Esophagus (tissue), 2 donors: ENCODE results near the gene SYTL3. TPM values are rescaled to one million over a fixed set of nuclear protein-coding genes. Genes with fewer than 3 reads are reported as not detected.
"Not testable (repeated sequence)": the region's sequence is repeated elsewhere in the genome, so short reads cannot be mapped to it uniquely, and the experiment has no call there.

Experiments used
- H3K27ac ChIP-seq, 2 donors: one replicate each; pipeline ENCODE4 v1.5.1; 2013; ENCODE audit warnings: low read depth in 2 of 2, mild to moderate bottlenecking in 2 of 2, inconsistent platforms in 1 of 2, low read length in 1 of 2, moderate library complexity in 1 of 2
- H3K27me3 ChIP-seq, 2 donors: one replicate each; pipeline ENCODE4 v1.6.1; 2013; ENCODE audit warnings: low read length in 2 of 2, control low read depth in 1 of 2, mild to moderate bottlenecking in 1 of 2; ENCODE audit not compliant: insufficient read depth in 2 of 2, control insufficient read depth in 1 of 2
- H3K36me3 ChIP-seq, 2 donors: one replicate each; pipeline ENCODE4 v1.6.1; 2013; ENCODE audit warnings: low read length in 1 of 2; ENCODE audit not compliant: control insufficient read depth in 2 of 2, insufficient read depth in 2 of 2
- H3K4me1 ChIP-seq, 2 donors: one replicate each; pipeline ENCODE4 v1.6.1; 2013; ENCODE audit warnings: low read length in 1 of 2; ENCODE audit not compliant: control insufficient read depth in 2 of 2, insufficient read depth in 2 of 2
- H3K4me3 ChIP-seq, 2 donors: one replicate each; pipeline ENCODE4 v1.5.1; 2013; ENCODE audit warnings: low read length in 2 of 2, mild to moderate bottlenecking in 2 of 2, low read depth in 1 of 2, moderate library complexity in 1 of 2
- H3K9me3 ChIP-seq, 2 donors: one replicate each; pipeline ENCODE4 v1.6.1; 2013; ENCODE audit warnings: mild to moderate bottlenecking in 2 of 2, low read depth in 1 of 2, low read length in 1 of 2, moderate library complexity in 1 of 2; ENCODE audit not compliant: control insufficient read depth in 2 of 2, insufficient read depth in 1 of 2
- WGBS, 2 donors: extraction: QIAGEN DNeasy Blood & Tissue Kit; methylation state at CpG; one replicate each; pipeline ENCODE4 v1.1.7; 2013; 5-methylcytosine and 5-hydroxymethylcytosine counted together
- polyA plus RNA-seq, 2 donors: library from polyadenylated mRNA; stranded (reverse); fragments of 200-250 nt; gene quantifications; one replicate each; pipeline ENCODE4 v1.2.3, GENCODE V29; 2013
- donor health status: healthy with polysubstance abuse.
- donor health status: Bipolar disorder and iron deficiency.

SYTL3 gene
- polyA plus RNA-seq, 2 donors: 2.4 to 2.6 TPM

DNA sequence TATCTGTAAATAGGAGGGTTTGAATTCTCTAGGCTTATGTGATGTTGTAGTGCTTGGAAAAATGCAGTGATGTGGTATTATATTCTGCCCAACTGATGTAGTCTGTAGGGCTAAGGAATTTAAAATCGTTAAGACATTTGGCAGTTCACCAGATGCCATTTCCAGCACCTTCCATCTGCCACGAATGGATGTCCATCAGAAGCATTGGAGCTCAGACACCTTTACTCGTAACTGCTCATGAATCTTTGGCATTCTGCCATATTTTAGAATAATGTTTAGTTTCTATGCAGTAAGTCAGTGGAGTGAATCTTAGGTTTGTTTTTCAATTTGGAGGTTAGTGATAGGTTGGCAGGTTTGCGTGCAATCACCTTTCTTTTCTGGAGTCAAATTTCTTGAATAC lies 2.4 kb upstream of the SYTL3 start:
- H3K36me3 ChIP-seq: no peaks in the 10 kb centered on the region
- WGBS, 2 donors: 65 to 83% methylated on average over 4 of the region's 4 CpGs
- H3K9me3 ChIP-seq: no peaks in the 10 kb centered on the region
- H3K4me1 ChIP-seq: no peaks in the 10 kb centered on the region
- no peak overlapping the region for H3K27ac ChIP-seq
- H3K4me3 ChIP-seq: no peak overlapping the region
- H3K27me3 ChIP-seq: no peaks in the 10 kb centered on the region

DNA sequence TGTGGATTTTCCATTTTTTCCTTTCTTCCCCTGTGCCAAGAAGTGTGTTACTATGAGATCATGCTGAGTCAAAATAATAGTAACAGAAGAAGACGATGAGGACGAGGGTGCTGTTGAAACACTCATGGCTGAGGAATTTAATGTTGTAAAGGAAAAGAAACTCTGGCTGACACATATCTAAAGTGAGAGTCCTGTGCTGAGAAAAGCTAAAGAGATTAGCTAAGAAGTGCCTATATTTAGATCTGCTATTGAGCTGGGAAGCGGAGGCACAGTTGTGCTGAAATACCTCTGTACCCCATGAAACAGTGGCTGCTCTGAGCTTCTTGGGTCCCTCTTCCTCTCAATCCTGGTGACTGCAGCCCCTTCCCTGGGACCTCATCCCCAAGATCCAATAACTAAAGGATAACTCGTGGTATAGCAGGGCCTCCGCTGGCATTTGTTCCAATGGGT lies 1.1 kb upstream of the SYTL3 start:
- Histone ChIP-seq H3K27ac (peak overlapping the region; percentile 54 to 56), H3K27me3 (no peaks in the 10 kb centered on the region), H3K4me3 (no peak overlapping the region), H3K36me3 (no peaks in the 10 kb centered on the region), H3K4me1 (no peaks in the 10 kb centered on the region), H3K9me3 (no peaks in the 10 kb centered on the region)
- 58 to 65% methylated on average over 5 of the region's 5 CpGs for WGBS, 2 donors

DNA sequence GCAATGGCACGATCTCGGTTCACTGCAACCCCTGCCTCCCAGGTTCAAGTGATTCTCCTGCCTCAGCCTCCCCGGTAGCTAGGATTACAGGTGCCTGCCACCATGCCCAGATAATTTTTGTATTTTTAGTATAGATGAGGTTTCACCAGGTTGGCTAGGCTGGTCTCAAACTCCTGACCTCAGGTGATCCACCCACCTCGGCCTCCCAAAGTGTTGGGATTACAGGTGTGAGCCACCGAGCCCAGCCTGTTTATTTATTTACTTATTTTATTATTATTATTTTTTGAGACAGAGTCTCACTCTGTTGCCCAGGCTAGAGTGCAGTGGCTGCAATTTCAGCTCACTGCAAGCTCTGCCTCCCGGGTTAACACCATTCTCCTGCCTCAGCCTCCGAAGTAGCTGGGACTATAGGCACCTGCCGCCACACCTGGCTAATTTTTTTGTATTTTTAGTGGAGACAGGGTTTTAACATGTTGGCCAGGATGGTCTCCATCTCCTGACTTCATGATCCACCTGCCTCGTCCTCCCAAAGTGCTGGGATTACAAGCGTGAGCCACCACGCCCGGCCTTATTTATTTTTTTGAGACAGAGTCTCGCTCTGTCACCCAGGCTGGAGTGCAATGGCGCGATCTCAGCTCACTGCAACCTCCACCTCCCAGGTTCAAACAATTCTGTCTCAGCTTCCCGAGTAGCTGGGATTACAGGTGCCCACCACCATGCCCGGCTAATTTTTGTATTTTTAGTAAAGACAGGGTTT lies 2.3 kb downstream of the SYTL3 start:
- not testable (repeated sequence) for H3K36me3 ChIP-seq, H3K27me3 ChIP-seq, H3K4me1 ChIP-seq, H3K9me3 ChIP-seq, H3K4me3 ChIP-seq
- peak overlapping the region in 1 of 2 donors; percentile 19 for H3K27ac ChIP-seq
- WGBS, 2 donors: 84 to 91% methylated on average over 17 of the region's 17 CpGs

DNA sequence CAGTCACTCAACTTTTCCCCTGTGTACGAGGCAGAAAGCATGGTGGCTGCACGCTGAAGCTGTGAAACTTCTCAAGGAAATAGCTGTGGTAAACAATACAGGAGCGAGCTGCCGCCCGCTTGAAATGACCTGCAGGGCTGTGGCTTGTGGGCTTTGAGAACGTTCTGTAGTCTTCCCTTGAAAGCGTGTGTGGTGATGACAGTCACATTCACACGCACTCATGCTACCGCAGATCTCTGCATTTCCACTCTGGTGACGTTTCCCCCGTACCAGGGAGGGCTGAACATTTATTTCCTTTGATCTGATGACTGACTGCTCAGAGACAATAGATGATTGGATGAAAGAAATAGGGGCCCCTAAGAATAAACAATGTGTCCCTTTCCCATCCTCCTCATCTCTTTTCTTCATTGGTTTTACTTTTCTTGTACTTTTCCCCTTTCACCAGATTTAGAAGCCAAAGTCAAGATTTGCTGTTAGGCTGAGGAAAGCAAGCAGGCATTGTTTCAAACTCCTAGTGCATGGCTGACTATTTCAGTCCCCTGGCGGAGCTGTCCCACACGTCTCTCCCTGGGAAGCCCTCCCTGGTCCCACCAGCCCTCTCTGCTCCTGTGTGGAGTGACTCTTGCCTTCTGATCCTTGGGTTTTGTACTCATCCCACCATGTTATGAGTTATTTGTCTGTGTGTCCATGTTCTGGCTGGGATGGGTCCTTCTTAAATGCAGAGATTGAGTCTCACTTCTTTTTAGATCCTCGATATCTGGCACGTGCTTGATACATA lies 3.9 kb downstream of the SYTL3 start:
- H3K36me3 ChIP-seq: no peaks in the 10 kb centered on the region
- no peaks in the 10 kb centered on the region for H3K9me3 ChIP-seq
- no peaks in the 10 kb centered on the region for H3K27me3 ChIP-seq
- H3K4me3 ChIP-seq: no peak overlapping the region
- peaks cover 0 to 4% of the 10 kb centered on the region in 2 donors for H3K4me1 ChIP-seq
- H3K27ac ChIP-seq: peak overlapping the region; percentile 73 to 79
- 62 to 76% methylated on average over 15 of the region's 15 CpGs for WGBS, 2 donors

DNA sequence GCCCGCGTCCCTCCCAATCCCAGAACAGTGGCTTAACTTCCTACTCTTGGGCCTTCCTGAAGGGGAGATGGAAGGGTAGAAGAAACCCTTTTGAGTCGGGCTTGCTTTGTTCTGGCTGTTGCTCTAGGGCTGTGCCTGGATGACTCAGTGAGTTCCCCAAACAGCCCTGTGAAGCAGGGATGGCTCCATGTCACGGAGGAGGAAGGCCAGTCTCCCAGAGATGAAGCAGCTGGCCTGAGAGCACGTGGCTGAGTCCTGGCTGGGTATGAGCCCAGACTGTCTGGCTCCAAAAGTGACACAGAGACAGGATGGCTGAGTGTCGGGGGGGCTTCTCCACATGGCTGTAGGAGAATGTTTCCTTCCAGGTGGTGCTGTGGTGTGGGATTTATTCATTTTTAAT lies 4.6 kb downstream of the SYTL3 start:
- H3K9me3 ChIP-seq: no peaks in the 10 kb centered on the region
- no peaks in the 10 kb centered on the region for H3K36me3 ChIP-seq
- WGBS, 2 donors: 53 to 64% methylated on average over 6 of the region's 6 CpGs
- peak overlapping the region; percentile 73 to 79 for H3K27ac ChIP-seq
- no peak overlapping the region for H3K4me3 ChIP-seq
- peaks cover 0 to 4% of the 10 kb centered on the region in 2 donors for H3K4me1 ChIP-seq
- no peaks in the 10 kb centered on the region for H3K27me3 ChIP-seq

DNA sequence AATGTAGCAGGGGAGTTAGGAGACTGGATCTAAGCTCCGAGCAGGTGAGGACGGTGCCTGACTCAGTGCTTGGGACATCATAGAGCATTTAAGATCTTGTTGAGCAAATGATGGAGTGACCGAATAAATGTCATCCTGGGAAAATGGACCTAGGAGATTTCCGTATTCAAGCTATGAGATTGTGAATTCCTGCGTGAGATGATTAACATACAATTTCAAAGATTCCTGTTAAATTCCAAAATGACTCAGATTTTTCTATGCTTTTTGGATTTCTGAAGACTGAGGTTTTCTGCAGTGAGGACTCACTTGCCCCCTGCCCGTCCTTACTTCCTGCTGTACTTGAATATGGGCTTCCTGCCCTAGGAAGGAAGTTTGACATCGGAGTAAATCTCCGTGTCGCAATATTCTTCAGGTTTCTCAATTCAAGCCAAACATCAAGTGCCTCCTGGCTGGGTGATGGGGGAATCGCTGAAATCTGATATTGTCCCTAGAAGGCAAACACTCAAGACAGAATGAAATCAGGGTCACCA lies 5.2 kb downstream of the SYTL3 start:
- no peak overlapping the region for H3K4me3 ChIP-seq
- H3K27me3 ChIP-seq: no peaks in the 10 kb centered on the region
- H3K36me3 ChIP-seq: no peaks in the 10 kb centered on the region
- 74 to 76% methylated on average over 10 of the region's 10 CpGs for WGBS, 2 donors
- H3K4me1 ChIP-seq: peaks cover 0 to 4% of the 10 kb centered on the region in 2 donors
- H3K27ac ChIP-seq: peak overlapping the region; percentile 73 to 79
- no peaks in the 10 kb centered on the region for H3K9me3 ChIP-seq

DNA sequence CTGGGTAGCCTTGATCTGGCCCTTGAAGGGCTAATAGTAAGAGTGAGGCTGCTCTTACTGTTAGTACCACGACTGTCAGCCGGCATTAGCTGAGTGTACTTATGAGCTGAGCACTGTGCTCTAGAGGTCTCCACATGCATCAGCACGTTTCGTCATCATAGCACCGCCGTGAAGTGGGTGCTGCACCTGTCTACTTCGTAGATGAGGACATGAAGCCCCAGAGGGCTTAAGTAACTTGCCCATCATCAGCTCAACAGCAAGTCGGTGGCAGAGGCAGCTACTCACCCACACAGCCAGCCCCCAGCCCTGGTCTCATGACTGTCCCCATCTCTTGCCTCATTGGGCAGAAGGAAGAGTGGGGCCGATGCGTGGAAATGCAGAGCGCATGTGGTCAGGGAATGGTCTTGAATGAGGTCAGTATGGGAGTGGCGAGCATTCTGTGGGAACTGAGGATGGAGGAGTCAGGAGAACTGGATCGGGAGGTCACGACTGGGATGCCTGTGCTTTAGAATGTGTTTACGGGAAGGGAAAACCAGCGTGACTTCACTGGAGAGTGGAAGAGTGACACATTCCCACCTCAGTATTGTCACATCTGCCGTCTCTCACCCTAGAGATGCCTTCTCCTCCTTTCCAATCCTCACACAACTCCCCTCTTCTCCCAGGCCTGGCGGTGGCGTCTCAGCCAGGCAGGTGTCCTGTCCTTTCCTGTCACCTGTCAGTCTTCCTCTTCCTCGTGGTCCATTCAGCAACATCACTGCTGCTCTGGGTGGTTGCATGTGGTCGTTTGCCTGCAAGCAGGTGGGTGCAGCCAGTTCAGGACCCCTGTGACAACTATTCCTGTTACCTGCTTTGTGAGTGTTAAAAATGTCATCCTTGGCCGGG lies 6.0 kb downstream of the SYTL3 start:
- Histone ChIP-seq H3K4me3 (no peak overlapping the region), H3K27me3 (no peaks in the 10 kb centered on the region), H3K27ac (no peak overlapping the region), H3K36me3 (no peaks in the 10 kb centered on the region), H3K4me1 (peaks cover 0 to 4% of the 10 kb centered on the region in 2 donors), H3K9me3 (no peaks in the 10 kb centered on the region)
- WGBS, 2 donors: 84 to 88% methylated on average over 22 of the region's 22 CpGs

DNA sequence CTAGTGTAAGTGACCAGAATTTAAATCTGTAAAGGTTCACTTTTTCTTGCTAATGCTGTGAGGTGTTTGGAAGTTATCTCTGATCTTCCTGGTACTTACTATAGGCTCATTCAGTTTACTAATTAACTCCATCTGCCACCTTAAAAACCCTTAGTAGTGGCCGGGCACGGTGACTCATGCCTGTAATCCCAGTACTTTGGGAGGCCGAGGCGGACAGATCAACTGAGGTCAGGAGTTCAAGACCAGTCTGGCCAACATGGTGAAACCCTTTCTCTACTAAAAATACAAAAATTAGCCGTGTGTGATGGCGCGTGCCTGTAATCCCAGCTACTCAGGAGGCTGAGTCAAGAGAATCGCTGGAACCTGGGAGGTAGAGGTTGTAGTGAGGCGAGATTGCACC lies 7.1 kb downstream of the SYTL3 start:
- not testable (repeated sequence) for H3K27ac ChIP-seq, H3K4me1 ChIP-seq, H3K4me3 ChIP-seq, H3K9me3 ChIP-seq, H3K36me3 ChIP-seq, H3K27me3 ChIP-seq
- WGBS, 2 donors: 64 to 68% methylated on average over 9 of the region's 9 CpGs

DNA sequence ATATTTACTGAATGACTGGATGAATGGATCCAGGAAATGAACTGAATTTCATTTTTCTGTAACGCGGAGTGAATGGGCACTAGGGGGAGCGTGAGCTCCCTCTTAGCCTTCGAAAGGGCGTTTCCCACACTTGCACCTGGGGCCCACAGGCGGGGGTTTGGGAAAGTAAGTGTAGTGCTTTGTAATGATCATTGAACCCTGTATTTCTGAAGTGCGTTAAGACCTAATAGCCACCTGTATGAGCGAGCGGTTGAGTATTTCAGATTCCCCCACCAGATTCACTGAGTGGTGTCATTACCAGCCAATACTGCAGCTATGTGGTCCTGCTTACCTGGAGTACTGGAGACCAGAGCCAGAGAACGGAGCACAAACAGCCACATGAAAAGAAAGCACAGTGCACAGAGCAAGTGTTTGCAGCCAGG lies 10.5 kb downstream of the SYTL3 start:
- H3K4me3 ChIP-seq: no peak overlapping the region
- WGBS, 2 donors: 28 to 31% methylated on average over 10 of the region's 10 CpGs
- H3K4me1 ChIP-seq: peaks cover 0 to 5% of the 10 kb centered on the region in 2 donors
- H3K27me3 ChIP-seq: no peaks in the 10 kb centered on the region
- H3K27ac ChIP-seq: peak overlapping the region; percentile 67 to 72
- no peaks in the 10 kb centered on the region for H3K9me3 ChIP-seq
- H3K36me3 ChIP-seq: no peaks in the 10 kb centered on the region
